ENCODE data around the gene MAN2A1. TPM values are rescaled to one million over a fixed set of nuclear protein-coding genes. Genes with fewer than 3 reads are reported as not detected.
A peak's percentile ranks its signal among the peaks of the same experiment; 100 is the strongest.

MAN2A1 gene
- total and polyA plus RNA-seq, 7 experiments from 2014 or later = 24.9 to 107 (median 56.4) TPM

- peak in 7 of 9 donors; percentile 27 to 80 (median 69) for DNase-seq
- peak overlapping the region; percentile 11 for H3K4me3 ChIP-seq (ENCODE audit: low read length)
- Mint-ChIP-seq H3K36me3 (peaks cover 11 to 36% (median 29%) of the 10 kb centered on the region in 5 donors), H3K27ac (peak overlapping the region; percentile 87 to 97 (median 93)), H3K4me1 (peaks cover 38 to 99% (median 90%) of the 10 kb centered on the region in 7 donors), H3K4me3 (peak overlapping the region; percentile 67 to 87 (median 74)), H3K27me3 (no peaks in the 10 kb centered on the region), H3K9me3 (no peaks in the 10 kb centered on the region)
- H3K36me3 ChIP-seq (ENCODE audit: control insufficient read depth in 2 of 3, insufficient read depth in 3 of 3, low read length in 3 of 3) = peaks cover 0 to 8% (median 0%) of the 10 kb centered on the region in 3 experiments
- no peaks in the 10 kb centered on the region for H3K9me3 ChIP-seq (ENCODE audit: control insufficient read depth in 2 of 3, low read length in 3 of 3)
- H3K27ac ChIP-seq (ENCODE audit: low read depth, low read length) = peak overlapping the region; percentile 70
- intact Hi-C loops (cut with micrococcal nuclease) = loop anchor here (1.0 to 10.0 kb wide), 9 partner anchors 8 to 877 kb away; partner anchors contain the start of genes MAN2A1 (in 1 of the 2) and SLC25A46 (in 1 of the 2)
- H3K4me1 ChIP-seq (ENCODE audit: control insufficient read depth in 2 of 2, insufficient read depth in 2 of 2, low read length in 2 of 2) = peaks cover 49 to 59% of the 10 kb centered on the region in 2 donors
- ChIA-PET CTCF (interaction anchor here (1.4 to 1.7 kb wide), 2 partner anchors 61 to 64 kb away, joined by 3 to 4 read pairs; no protein-coding TSS in a partner anchor), POLR2A (interaction anchor here (0.6 to 4.2 kb wide), 16 partner anchors 9 to 448 kb away, joined by 3 to 21 read pairs (median 4); partner anchors contain the start of genes MAN2A1 and PJA2)
- H3K27me3 ChIP-seq (ENCODE audit: control insufficient read depth in 2 of 2, insufficient read depth in 2 of 2, low read length in 2 of 2) = no peaks in the 10 kb centered on the region
- ATAC-seq = peak; percentile 82
Measured at GRCh38 chr5:109857405-109858031, 167.8 kb downstream of the MAN2A1 start.

GRCh38 chr5:109859537-109859936, 169.8 kb downstream of the MAN2A1 start:
- H3K27me3 Mint-ChIP-seq = no peaks in the 10 kb centered on the region
- H3K27ac Mint-ChIP-seq = peak overlapping the region in 7 of 9 donors; percentile 5 to 94 (median 74)

GRCh38 chr5:109862301-109862700, 172.6 kb downstream of the MAN2A1 start:
- Histone ChIP-seq H3K9me3 (ENCODE audit: control insufficient read depth in 2 of 3, low read length in 3 of 3) (no peaks in the 10 kb centered on the region), H3K27ac (ENCODE audit: low read depth, low read length) (no peak overlapping the region), H3K27me3 (ENCODE audit: control insufficient read depth in 2 of 2, insufficient read depth in 2 of 2, low read length in 2 of 2) (no peaks in the 10 kb centered on the region), H3K36me3 (ENCODE audit: control insufficient read depth in 2 of 3, insufficient read depth in 3 of 3, low read length in 3 of 3) (peaks cover 0 to 24% (median 0%) of the 10 kb centered on the region in 3 experiments), H3K4me1 (ENCODE audit: control insufficient read depth in 2 of 2, insufficient read depth in 2 of 2, low read length in 2 of 2) (peaks cover 23 to 26% of the 10 kb centered on the region in 2 donors), H3K4me3 (ENCODE audit: low read length) (no peak overlapping the region)
- no peak for DNase-seq
- H3K9me3 Mint-ChIP-seq = peaks cover 0 to 3% (median 0%) of the 10 kb centered on the region in 11 donors
- ChIA-PET POLR2A (interaction anchor here (0.8 to 1.4 kb wide), 2 partner anchors 25 to 60 kb away, joined by 3 to 4 read pairs; no protein-coding TSS in a partner anchor), CTCF (no interaction called here)
- H3K36me3 Mint-ChIP-seq = peaks cover 15 to 67% (median 54%) of the 10 kb centered on the region in 5 donors
- peak overlapping the region in 1 of 9 donors; percentile 66 for H3K27ac Mint-ChIP-seq
- ATAC-seq = no peak
- intact Hi-C loops (cut with micrococcal nuclease) = no loop called here
- peaks cover 26 to 95% (median 87%) of the 10 kb centered on the region in 7 donors for H3K4me1 Mint-ChIP-seq
- no peak overlapping the region for H3K4me3 Mint-ChIP-seq
- no peaks in the 10 kb centered on the region for H3K27me3 Mint-ChIP-seq

More at GRCh38 chr5:109859537-109859936, 169.8 kb downstream of the MAN2A1 start:
- Histone ChIP-seq H3K27ac (ENCODE audit: low read depth, low read length) (no peak overlapping the region), H3K27me3 (ENCODE audit: control insufficient read depth in 2 of 2, insufficient read depth in 2 of 2, low read length in 2 of 2) (no peaks in the 10 kb centered on the region), H3K4me3 (ENCODE audit: low read length) (no peak overlapping the region), H3K36me3 (ENCODE audit: control insufficient read depth in 2 of 3, insufficient read depth in 3 of 3, low read length in 3 of 3) (peaks cover 0 to 12% (median 0%) of the 10 kb centered on the region in 3 experiments), H3K4me1 (ENCODE audit: control insufficient read depth in 2 of 2, insufficient read depth in 2 of 2, low read length in 2 of 2) (peaks cover 46 to 49% of the 10 kb centered on the region in 2 donors), H3K9me3 (ENCODE audit: control insufficient read depth in 2 of 3, low read length in 3 of 3) (no peaks in the 10 kb centered on the region)
- ChIA-PET CTCF (no interaction called here), POLR2A (interaction anchor here (0.6 to 3.4 kb wide), 7 partner anchors 9 to 454 kb away, joined by 3 to 13 read pairs (median 3); no protein-coding TSS in a partner anchor)
- H3K9me3 Mint-ChIP-seq = no peaks in the 10 kb centered on the region
- DNase-seq (no peak), ATAC-seq (no peak)
- H3K4me3 Mint-ChIP-seq = peak overlapping the region in 5 of 10 donors; percentile 6 to 70 (median 21)
- intact Hi-C loops (cut with micrococcal nuclease) = loop anchor here in 1 of 2 donors (10.0 kb wide), 2 partner anchors 445 to 875 kb away; partner anchors contain the start of gene SLC25A46
- peaks cover 11 to 47% (median 41%) of the 10 kb centered on the region in 5 donors for H3K36me3 Mint-ChIP-seq
- peaks cover 34 to 96% (median 86%) of the 10 kb centered on the region in 7 donors for H3K4me1 Mint-ChIP-seq

- H3K4me3 Mint-ChIP-seq = peak overlapping the region in 1 of 10 donors; percentile 36
- ChIA-PET POLR2A (interaction anchor here (1.4 kb wide), 1 partner anchor 58 kb away, joined by 4 read pairs; no protein-coding TSS in a partner anchor), CTCF (no interaction called here)
- peaks cover 29 to 95% (median 87%) of the 10 kb centered on the region in 7 donors for H3K4me1 Mint-ChIP-seq
- Histone ChIP-seq H3K4me3 (ENCODE audit: low read length) (no peak overlapping the region), H3K27me3 (ENCODE audit: control insufficient read depth in 2 of 2, insufficient read depth in 2 of 2, low read length in 2 of 2) (no peaks in the 10 kb centered on the region), H3K36me3 (ENCODE audit: control insufficient read depth in 2 of 3, insufficient read depth in 3 of 3, low read length in 3 of 3) (peaks cover 0 to 24% (median 0%) of the 10 kb centered on the region in 3 experiments), H3K4me1 (ENCODE audit: control insufficient read depth in 2 of 2, insufficient read depth in 2 of 2, low read length in 2 of 2) (peaks cover 14 to 21% of the 10 kb centered on the region in 2 donors), H3K9me3 (ENCODE audit: control insufficient read depth in 2 of 3, low read length in 3 of 3) (no peaks in the 10 kb centered on the region), H3K27ac (ENCODE audit: low read depth, low read length) (no peak overlapping the region)
- peak overlapping the region in 2 of 9 donors; percentile 59 to 65 for H3K27ac Mint-ChIP-seq
- peaks cover 15 to 71% (median 63%) of the 10 kb centered on the region in 5 donors for H3K36me3 Mint-ChIP-seq
- no peaks in the 10 kb centered on the region for H3K27me3 Mint-ChIP-seq
- DNase-seq (no peak), ATAC-seq (no peak)
- peaks cover 0 to 3% (median 0%) of the 10 kb centered on the region in 11 donors for H3K9me3 Mint-ChIP-seq
- intact Hi-C loops (cut with micrococcal nuclease) = loop anchor here in 1 of 2 donors (1.0 kb wide), 1 partner anchor 9 kb away; no protein-coding TSS in a partner anchor
Measured at GRCh38 chr5:109863752-109864151, 174.0 kb downstream of the MAN2A1 start.

GRCh38 chr5:109865637-109866036, 175.9 kb downstream of the MAN2A1 start:
- Mint-ChIP-seq H3K36me3 (peaks cover 5 to 63% (median 54%) of the 10 kb centered on the region in 5 donors), H3K4me3 (peak overlapping the region in 2 of 10 donors; percentile 13 to 18), H3K27ac (peak overlapping the region in 6 of 9 donors; percentile 33 to 87 (median 64)), H3K27me3 (no peaks in the 10 kb centered on the region), H3K4me1 (peaks cover 26 to 90% (median 81%) of the 10 kb centered on the region in 7 donors), H3K9me3 (peaks cover 0 to 3% (median 0%) of the 10 kb centered on the region in 11 donors)
- intact Hi-C loops (cut with micrococcal nuclease) = loop anchor here in 1 of 2 donors (1.0 kb wide), 1 partner anchor 8 kb away; no protein-coding TSS in a partner anchor
- ATAC-seq (no peak), DNase-seq (no peak)
- ChIA-PET CTCF (interaction anchor here (1.0 kb wide), 1 partner anchor 17 kb away, joined by 3 read pairs; no protein-coding TSS in a partner anchor), POLR2A (interaction anchor here (0.7 to 0.9 kb wide), 3 partner anchors 13 to 176 kb away, joined by 3 read pairs; partner anchors contain the start of gene MAN2A1)
- Histone ChIP-seq H3K9me3 (ENCODE audit: control insufficient read depth in 2 of 3, low read length in 3 of 3) (no peaks in the 10 kb centered on the region), H3K4me3 (ENCODE audit: low read length) (no peak overlapping the region), H3K4me1 (ENCODE audit: control insufficient read depth in 2 of 2, insufficient read depth in 2 of 2, low read length in 2 of 2) (peaks cover 5 to 18% of the 10 kb centered on the region in 2 donors), H3K36me3 (ENCODE audit: control insufficient read depth in 2 of 3, insufficient read depth in 3 of 3, low read length in 3 of 3) (peaks cover 0 to 24% (median 0%) of the 10 kb centered on the region in 3 experiments), H3K27ac (ENCODE audit: low read depth, low read length) (no peak overlapping the region), H3K27me3 (ENCODE audit: control insufficient read depth in 2 of 2, insufficient read depth in 2 of 2, low read length in 2 of 2) (no peaks in the 10 kb centered on the region)

GRCh38 chr5:109866051-109866450, 176.3 kb downstream of the MAN2A1 start:
- intact Hi-C loops (cut with micrococcal nuclease) = no loop called here
- no peaks in the 10 kb centered on the region for H3K9me3 ChIP-seq (ENCODE audit: control insufficient read depth in 2 of 3, low read length in 3 of 3)
- ATAC-seq (no peak), DNase-seq (no peak)
- no peaks in the 10 kb centered on the region for H3K27me3 ChIP-seq (ENCODE audit: control insufficient read depth in 2 of 2, insufficient read depth in 2 of 2, low read length in 2 of 2)
- Mint-ChIP-seq H3K36me3 (peaks cover 5 to 63% (median 52%) of the 10 kb centered on the region in 5 donors), H3K27me3 (no peaks in the 10 kb centered on the region), H3K27ac (peak overlapping the region in 5 of 9 donors; percentile 33 to 87 (median 49)), H3K4me3 (peak overlapping the region in 1 of 10 donors; percentile 13), H3K9me3 (peaks cover 0 to 3% (median 0%) of the 10 kb centered on the region in 11 donors), H3K4me1 (peaks cover 26 to 86% (median 78%) of the 10 kb centered on the region in 7 donors)
- peaks cover 5 to 15% of the 10 kb centered on the region in 2 donors for H3K4me1 ChIP-seq (ENCODE audit: control insufficient read depth in 2 of 2, insufficient read depth in 2 of 2, low read length in 2 of 2)
- peaks cover 0 to 24% (median 0%) of the 10 kb centered on the region in 3 experiments for H3K36me3 ChIP-seq (ENCODE audit: control insufficient read depth in 2 of 3, insufficient read depth in 3 of 3, low read length in 3 of 3)
- ChIA-PET CTCF (interaction anchor here (1.0 kb wide), 1 partner anchor 18 kb away, joined by 3 read pairs; no protein-coding TSS in a partner anchor), POLR2A (interaction anchor here (0.7 to 0.9 kb wide), 2 partner anchors 13 to 176 kb away, joined by 3 read pairs; partner anchors contain the start of gene MAN2A1)
- H3K4me3 ChIP-seq (ENCODE audit: low read length) = no peak overlapping the region
- H3K27ac ChIP-seq (ENCODE audit: low read depth, low read length) = no peak overlapping the region

All from naive thymus-derived CD4-positive, alpha-beta T cell (primary cell).